ENCODE results near the gene PCDHGB3. TPM values are rescaled to one million over a fixed set of nuclear protein-coding genes. Genes with fewer than 3 reads are reported as not detected.
"Not testable (repeated sequence)": the region's sequence is repeated elsewhere in the genome, so short reads cannot be mapped to it uniquely, and the experiment has no call there.

The PCDHGB3 gene
- total and polyA plus RNA-seq, 7 donors, result 0.17 to 2.0 (median 0.92) TPM

GRCh38 chr5:141343242-141343952 is 26.6 kb upstream of the PCDHGB3 start, which contains the start of gene PCDHGA3:
Gene PCDHGA3, plus strand, starts transcription at chr5:141343829. Its CDS starts 205 bp downstream, at chr5:141344034.
- H3K27ac ChIP-seq, result peak within 1 kb of the TSS; percentile 50
- peaks cover 23% of the 10 kb centered on the region for H3K9me3 ChIP-seq
- 25% methylated on average over 9 of the region's 9 CpGs for WGBS, 3 donors
- DNase-seq (no peak), ATAC-seq (peak; percentile 68 to 84 (median 79))
- no peaks in the 10 kb centered on the region for H3K36me3 ChIP-seq (ENCODE audit: insufficient read depth in 1 of 2, low read depth in 1 of 2)
- TF ChIP-seq CTCF (IDR thresholded peaks at IDR 0.05), result peak; percentile 41
- intact Hi-C loops (cut with DNase I), result no loop called here
- H3K4me3 ChIP-seq, result peak within 1 kb of the TSS; percentile 56
- no peaks in the 10 kb centered on the region for H3K4me1 ChIP-seq
- peaks cover 0 to 28% (median 18%) of the 10 kb centered on the region in 3 donors for H3K27me3 ChIP-seq (ENCODE audit: insufficient read depth in 3 of 3, low read length in 2 of 3)

GRCh38 chr5:141343953-141344463 is 26.0 kb upstream of the PCDHGB3 start:
- ATAC-seq (peak; percentile 46 to 70 (median 59)), DNase-seq (no peak)
- Histone ChIP-seq H3K27ac (peak overlapping the region; percentile 50), H3K27me3 (ENCODE audit: insufficient read depth in 3 of 3, low read length in 2 of 3) (peaks cover 0 to 24% (median 14%) of the 10 kb centered on the region in 3 donors), H3K4me3 (peak overlapping the region; percentile 56), H3K4me1 (no peaks in the 10 kb centered on the region), H3K9me3 (peaks cover 17% of the 10 kb centered on the region), H3K36me3 (ENCODE audit: insufficient read depth in 1 of 2, low read depth in 1 of 2) (no peaks in the 10 kb centered on the region)
- intact Hi-C loops (cut with DNase I), result no loop called here
- no peak for TF ChIP-seq CTCF (IDR thresholded peaks at IDR 0.05)
- 23 to 28% (median 24%) methylated on average over 31 of the region's 31 CpGs for WGBS, 3 donors

GRCh38 chr5:141345327-141345726 is 24.7 kb upstream of the PCDHGB3 start:
- intact Hi-C loops (cut with DNase I), result no loop called here
- Histone ChIP-seq H3K4me3 (no peak overlapping the region), H3K36me3 (ENCODE audit: insufficient read depth in 1 of 2, low read depth in 1 of 2) (no peaks in the 10 kb centered on the region), H3K9me3 (peaks cover 8% of the 10 kb centered on the region), H3K4me1 (no peaks in the 10 kb centered on the region), H3K27ac (no peak overlapping the region), H3K27me3 (ENCODE audit: insufficient read depth in 3 of 3, low read length in 2 of 3) (peaks cover 0 to 23% (median 9%) of the 10 kb centered on the region in 3 donors)
- WGBS, 3 donors, result 36 to 43% (median 36%) methylated on average over 20 of the region's 20 CpGs
- TF ChIP-seq CTCF (IDR thresholded peaks at IDR 0.05), result no peak
- DNase-seq, result no peak
- ATAC-seq, result no peak

- H3K9me3 ChIP-seq; intact Hi-C loops (cut with DNase I); H3K27ac ChIP-seq; H3K36me3 ChIP-seq (ENCODE audit: insufficient read depth in 1 of 2, low read depth in 1 of 2); H3K4me1 ChIP-seq; H3K4me3 ChIP-seq; ATAC-seq: not testable (repeated sequence)
- DNase-seq, result peak in 1 of 2 donors; percentile 36
- WGBS, 3 donors, result 35 to 53% (median 49%) methylated on average over 21 to 27 of the region's 35 CpGs
- peaks cover 0 to 26% (median 9%) of the 10 kb centered on the region in 3 donors for H3K27me3 ChIP-seq (ENCODE audit: insufficient read depth in 3 of 3, low read length in 2 of 3)
These were observed 24.0 kb upstream of the PCDHGB3 start for GRCh38 chr5:141346017-141346416.

- ATAC-seq (peak; percentile 62 to 90 (median 82)), DNase-seq (peak in 1 of 2 donors; percentile 41)
- peak; percentile 47 for TF ChIP-seq CTCF (IDR thresholded peaks at IDR 0.05)
- WGBS, 3 donors, result 23 to 27% (median 23%) methylated on average over 29 of the region's 29 CpGs
- Histone ChIP-seq H3K36me3 (ENCODE audit: insufficient read depth in 1 of 2, low read depth in 1 of 2) (no peaks in the 10 kb centered on the region), H3K4me1 (no peaks in the 10 kb centered on the region), H3K27ac (no peak within 1 kb of the TSS), H3K4me3 (peak within 1 kb of the TSS; percentile 44), H3K27me3 (ENCODE audit: insufficient read depth in 3 of 3, low read length in 2 of 3) (peaks cover 0 to 41% (median 13%) of the 10 kb centered on the region in 3 donors), H3K9me3 (peaks cover 3% of the 10 kb centered on the region)
- intact Hi-C loops (cut with DNase I), result no loop called here
These were observed 20.0 kb upstream of the PCDHGB3 start, which contains the start of gene PCDHGB1 for GRCh38 chr5:141349917-141350619. Gene PCDHGB1, plus strand, starts transcription at chr5:141350099. Its CDS starts 162 bp downstream, at chr5:141350261.

Data from psoas muscle (tissue), 8 donors.